ENCODE results near the gene SNRPD2. TPM values are rescaled to one million over a fixed set of nuclear protein-coding genes. Genes with fewer than 3 reads are reported as not detected.
A peak's percentile ranks its signal among the peaks of the same experiment; 100 is the strongest.

Gene SNRPD2
- total RNA-seq, 4 donors from 2014 or later, result 104 to 194 (median 148) TPM

DNA sequence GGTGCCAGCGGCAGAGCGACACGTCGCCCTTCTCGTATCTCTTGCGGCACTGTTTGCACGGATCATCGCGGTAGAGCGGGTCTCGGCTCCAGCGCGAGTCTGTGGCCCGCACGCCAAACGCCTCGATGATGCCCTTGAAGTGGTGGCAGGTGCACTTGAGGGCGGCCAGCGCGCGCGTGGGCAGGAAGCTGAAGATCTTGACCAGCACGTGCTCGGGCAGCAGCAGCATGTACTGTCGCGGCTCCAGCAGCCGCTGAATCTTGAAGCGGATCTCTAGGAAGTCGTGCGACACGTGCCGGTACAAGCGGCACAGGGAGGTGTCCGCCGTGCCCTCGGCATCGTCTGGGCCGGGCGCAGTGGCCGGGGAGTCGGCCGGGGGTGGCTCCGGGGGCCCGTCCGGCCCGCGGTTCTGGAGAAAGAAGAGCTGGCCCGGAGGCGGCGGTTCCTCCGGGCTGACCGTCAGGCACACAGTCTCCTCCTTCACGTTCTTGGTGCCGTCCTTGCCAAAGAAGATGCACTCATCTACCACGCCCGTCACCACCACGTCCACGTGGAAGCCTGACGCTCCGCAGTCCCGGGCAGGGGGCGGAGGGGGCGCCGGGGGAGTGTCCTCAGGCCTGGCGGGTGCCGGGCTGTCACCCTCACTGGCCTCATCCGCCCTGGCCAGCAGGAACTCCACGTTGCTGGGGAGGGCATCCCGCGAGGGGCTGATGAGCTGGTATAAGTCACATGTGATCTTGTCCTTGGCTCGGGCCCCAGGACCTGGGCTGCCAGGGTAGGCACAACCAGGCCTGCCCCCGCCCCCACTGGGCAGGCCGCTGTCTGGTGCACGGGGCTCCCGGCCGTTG is 20.3 kb upstream of the SNRPD2 start:
- TF ChIP-seq, protein P1, sequence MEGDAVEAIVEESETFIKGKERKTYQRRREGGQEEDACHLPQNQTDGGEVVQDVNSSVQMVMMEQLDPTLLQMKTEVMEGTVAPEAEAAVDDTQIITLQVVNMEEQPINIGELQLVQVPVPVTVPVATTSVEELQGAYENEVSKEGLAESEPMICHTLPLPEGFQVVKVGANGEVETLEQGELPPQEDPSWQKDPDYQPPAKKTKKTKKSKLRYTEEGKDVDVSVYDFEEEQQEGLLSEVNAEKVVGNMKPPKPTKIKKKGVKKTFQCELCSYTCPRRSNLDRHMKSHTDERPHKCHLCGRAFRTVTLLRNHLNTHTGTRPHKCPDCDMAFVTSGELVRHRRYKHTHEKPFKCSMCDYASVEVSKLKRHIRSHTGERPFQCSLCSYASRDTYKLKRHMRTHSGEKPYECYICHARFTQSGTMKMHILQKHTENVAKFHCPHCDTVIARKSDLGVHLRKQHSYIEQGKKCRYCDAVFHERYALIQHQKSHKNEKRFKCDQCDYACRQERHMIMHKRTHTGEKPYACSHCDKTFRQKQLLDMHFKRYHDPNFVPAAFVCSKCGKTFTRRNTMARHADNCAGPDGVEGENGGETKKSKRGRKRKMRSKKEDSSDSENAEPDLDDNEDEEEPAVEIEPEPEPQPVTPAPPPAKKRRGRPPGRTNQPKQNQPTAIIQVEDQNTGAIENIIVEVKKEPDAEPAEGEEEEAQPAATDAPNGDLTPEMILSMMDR (IDR thresholded peaks at IDR 0.05), result no peak
- no peak for ATAC-seq (ENCODE audit: low FRiP score)

DNA sequence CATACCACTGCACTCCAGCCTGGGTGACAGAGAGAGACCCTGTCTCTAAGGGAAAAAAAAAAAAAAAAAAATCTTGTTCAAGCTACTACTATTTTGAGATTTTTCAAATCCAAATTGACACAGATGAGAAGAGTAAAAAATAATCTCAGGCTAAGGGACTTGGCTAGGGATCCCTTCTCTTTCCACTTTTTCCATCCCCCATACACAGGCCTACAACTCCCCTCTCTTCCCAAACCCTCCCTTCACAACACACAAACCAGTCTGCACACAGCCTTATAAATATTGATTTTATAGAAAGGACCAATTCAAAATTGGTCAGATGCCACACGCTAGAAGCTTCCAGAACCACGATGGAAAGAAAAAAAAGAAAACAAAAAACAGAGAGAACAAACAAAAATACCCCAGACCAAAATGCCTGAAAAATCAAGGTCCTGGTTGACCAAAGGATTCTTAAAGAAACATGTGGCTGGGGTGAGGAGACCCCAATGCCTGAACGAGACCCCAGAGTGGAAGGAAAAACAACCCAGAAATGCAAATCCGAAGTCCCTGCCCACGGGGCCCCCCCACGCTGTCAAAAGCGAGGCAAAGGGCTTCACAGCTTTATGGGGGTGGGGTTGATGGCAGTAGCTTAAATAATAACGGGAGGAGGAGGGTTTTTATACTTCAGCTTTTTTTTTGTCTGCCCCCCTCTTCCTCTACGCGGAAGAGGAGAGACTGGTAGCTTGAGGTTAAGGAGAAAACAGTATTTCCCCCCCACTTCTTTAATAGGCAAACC is 18.8 kb upstream of the SNRPD2 start:
- DNase-seq (ENCODE audit: low spot score), result no peak
- no peak for ATAC-seq (ENCODE audit: low FRiP score)
- TF ChIP-seq, protein P1 (IDR thresholded peaks at IDR 0.05), result no peak

More for the DNA sequence above, 20.3 kb upstream of the SNRPD2 start:
- DNase-seq (ENCODE audit: low spot score), result no peak

DNA sequence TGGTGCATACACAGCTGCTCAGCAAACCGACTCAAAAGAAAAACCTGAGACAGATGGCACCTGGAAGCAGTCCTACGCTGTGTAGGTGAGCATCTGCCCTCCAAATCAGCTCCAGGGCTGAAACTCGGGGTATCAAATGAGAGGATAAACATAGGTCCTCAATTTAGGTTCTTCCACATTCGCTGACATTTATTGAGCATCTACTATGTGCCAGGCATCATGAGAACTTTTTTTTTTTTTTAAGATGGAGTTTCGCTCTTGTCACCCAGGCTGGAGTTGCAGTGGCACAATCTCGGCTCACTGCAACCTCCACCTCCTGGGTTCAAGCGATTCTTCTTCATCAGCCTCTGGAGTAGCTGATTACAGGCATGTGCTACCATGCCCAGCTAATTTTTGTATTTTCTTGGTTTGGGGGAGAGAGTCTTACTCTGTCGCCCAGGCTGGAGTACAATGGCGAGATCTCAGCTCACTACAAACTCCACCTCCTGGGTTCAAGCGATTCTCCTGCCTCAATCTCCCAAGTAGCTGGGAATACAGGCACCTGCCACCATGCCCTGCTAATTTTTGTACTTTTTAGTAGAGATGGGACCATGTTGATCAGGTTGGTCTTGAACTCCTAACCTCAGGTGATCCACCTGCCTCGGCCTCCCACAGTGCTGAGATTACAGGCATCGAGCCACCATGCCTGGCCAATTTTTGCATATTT is 14.1 kb upstream of the SNRPD2 start:
- DNase-seq (ENCODE audit: low spot score) (no peak), ATAC-seq (ENCODE audit: low FRiP score) (no peak)
- TF ChIP-seq, protein P1 (IDR thresholded peaks at IDR 0.05), result no peak

DNA sequence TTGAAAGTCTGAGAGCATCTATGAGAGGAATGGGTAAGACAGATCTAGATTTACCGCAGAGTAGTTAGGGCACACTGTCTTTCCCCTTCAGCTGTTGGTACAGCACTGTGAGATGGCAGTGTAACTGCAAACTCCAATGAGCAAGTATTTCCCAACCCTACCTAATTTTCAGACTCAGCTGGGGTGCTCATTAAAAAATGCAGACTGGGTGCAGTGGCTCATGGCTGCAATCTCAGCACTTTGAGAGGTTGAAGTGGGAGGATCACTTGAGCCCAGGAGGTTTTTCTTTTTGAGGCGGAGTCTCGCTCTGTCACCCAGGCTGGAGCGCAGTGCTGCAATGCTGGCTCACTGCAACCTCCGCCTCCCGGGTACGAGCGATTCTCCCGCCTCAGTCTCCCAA is 13.4 kb upstream of the SNRPD2 start:
- TF ChIP-seq, protein P1 (IDR thresholded peaks at IDR 0.05), result no peak
- ATAC-seq (ENCODE audit: low FRiP score) (no peak), DNase-seq (ENCODE audit: low spot score) (no peak)

DNA sequence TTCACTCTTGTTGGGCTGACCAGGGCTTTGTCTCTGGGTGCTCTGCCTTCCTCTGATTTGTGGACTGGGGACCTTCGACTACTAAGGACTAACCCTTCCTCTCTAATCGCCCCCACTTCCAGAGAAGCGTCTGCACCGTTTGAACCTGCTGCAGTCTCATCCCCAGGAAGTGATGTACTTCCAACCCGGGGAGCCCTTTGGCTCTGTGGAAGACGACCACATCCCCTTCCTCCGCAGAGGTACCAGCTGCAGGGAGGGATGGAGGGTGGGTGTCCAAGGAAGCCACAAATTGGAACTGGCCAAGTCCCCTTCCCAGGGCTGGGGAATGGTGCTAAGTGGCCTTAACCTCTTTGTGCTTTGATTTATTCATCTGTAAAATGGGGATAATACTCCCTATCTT is 9.9 kb upstream of the SNRPD2 start:
- ATAC-seq (ENCODE audit: low FRiP score) (no peak), DNase-seq (ENCODE audit: low spot score) (no peak)
- TF ChIP-seq, protein P1 (IDR thresholded peaks at IDR 0.05), result no peak

DNA sequence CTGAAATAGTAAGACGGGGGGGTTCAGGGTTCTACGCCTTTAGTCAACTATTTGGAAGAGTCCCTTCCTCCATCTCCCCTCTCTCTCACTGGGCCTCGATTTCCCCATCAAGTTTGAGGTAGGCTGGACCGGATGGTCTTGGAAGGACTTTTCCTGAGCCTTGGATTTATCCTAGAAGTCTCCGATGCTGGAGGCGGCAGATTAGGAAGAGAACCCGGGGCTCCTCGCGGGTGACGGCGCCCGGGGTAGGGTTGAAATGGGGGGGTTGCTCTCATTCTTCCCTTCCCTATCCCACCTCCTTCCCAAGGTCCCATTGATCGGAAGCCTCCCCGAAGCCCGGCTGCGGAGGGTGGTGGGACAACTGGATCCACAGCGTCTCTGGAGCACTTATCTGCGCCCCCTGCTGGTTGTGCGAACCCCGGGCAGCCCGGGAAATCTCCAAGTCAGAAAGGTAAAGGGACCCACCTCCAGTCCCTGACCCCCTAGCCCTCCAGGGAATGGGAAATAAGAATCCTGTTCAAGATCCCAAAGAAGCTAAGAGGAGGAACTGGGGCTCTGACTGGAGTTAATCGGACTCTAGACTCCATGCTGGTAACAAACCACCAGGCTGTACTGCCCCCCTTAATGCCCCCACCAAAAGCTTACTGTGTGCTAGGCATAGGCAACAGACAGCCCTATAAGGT is 1.5 kb upstream of the SNRPD2 start:
- peak; percentile 79 for DNase-seq (ENCODE audit: low spot score)
- ATAC-seq (ENCODE audit: low FRiP score), result no peak
- TF ChIP-seq, protein P1 (IDR thresholded peaks at IDR 0.05), result peak in 1 of 3 donors; percentile 73
